Vagina (tissue), 2 donors: ENCODE results near the gene EME2.

Experiments used
- CTCF ChIP-seq, 3 experiments: fragments of 450-650 bp in 2 of 3; fragments of 200-600 bp in 1 of 3; sonication (generic) in 1 of 3; IDR thresholded peaks; one replicate each; pipeline ENCODE4 v1.5.1; 2017 to 2019; ENCODE audit warnings: antibody characterized with exemption in 3 of 3, mild to moderate bottlenecking in 2 of 3, moderate library complexity in 2 of 3
- POLR2A ChIP-seq, 2 donors: fragments of 450-650 bp; IDR thresholded peaks; one replicate each; pipeline ENCODE4 v1.6.1; 2017; ENCODE audit warnings: antibody characterized with exemption in 2 of 2, mild to moderate bottlenecking in 2 of 2, moderate library complexity in 2 of 2
- POLR2AphosphoS5 ChIP-seq, 2 donors: sonication (generic); formaldehyde crosslinking; IDR thresholded peaks; one replicate each; pipeline ENCODE4 v1.9.0; 2017; ENCODE audit warnings: antibody characterized with exemption in 2 of 2, mild to moderate bottlenecking in 2 of 2, low read depth in 1 of 2; ENCODE audit not compliant: insufficient read depth in 1 of 2

GRCh38 chr16:1729445-1729844, 43.2 kb upstream of the EME2 start:
- TF ChIP-seq CTCF (IDR thresholded peaks at IDR 0.05) (no peak), POLR2A (IDR thresholded peaks at IDR 0.05) (no peak), POLR2AphosphoS5 (IDR thresholded peaks at IDR 0.05; ENCODE audit: insufficient read depth in 1 of 2, low read depth in 1 of 2) (no peak)
